ENCODE results near the gene SYT13.

The SYT13 gene

DNA sequence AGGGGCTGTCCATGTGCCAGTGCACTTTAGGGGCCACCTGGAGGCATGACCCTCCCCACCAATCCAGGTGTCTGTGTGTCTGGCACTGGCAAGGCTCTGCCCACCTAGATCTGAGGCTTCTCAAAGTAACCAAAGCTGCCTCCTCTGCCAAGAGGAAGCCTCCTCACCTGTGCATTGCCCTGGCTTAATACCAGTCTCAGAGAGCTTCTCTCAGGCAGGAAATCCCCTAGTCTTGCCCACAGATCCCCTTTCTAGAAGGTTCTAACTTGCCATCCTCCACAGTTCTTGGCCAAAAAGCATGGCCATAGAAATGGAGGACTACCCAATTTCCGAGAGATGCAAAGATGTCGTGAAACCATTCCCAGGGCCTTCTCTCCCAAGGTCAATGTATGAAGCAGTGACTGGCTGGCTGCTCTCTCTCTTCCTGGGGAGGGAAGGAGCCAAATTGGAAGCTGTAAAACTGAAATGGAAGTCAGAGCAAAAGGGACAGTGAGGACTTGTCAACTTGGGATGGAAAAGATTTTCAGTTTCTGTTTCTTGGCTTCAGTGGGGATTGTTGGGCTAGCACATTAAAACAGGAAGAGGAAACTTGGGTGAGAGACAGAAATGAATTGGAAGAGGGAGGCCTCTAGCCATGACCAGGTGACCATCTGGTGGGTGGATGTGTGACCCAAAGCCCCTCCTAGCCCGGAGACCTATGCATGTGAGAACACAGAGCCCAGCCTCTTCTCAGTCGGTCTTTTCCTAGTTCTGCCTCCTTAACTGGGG, 70.9 kb downstream of the SYT13 start:
- DNase-seq, result no peak

DNA sequence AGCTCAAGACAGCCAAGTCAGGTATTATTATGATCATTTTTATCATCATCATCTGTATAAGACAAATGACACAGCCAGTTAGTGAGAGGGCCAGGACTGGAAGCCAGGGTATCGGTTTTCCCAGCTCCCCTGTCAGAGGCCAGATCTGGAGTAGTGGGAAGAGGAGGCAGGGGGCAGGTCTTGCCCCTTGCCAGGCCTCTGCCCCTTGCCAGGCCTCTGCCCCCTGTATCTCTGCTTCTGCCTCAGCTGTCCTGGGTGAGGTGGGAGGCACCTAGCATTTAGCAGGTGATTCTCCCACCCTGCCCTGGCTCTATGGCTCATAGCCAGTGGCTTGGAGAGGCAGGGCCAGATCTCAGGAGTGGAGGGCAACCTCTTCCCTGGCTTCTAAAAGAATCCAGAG, 72.4 kb downstream of the SYT13 start:
- DNase-seq, result no peak

DNA sequence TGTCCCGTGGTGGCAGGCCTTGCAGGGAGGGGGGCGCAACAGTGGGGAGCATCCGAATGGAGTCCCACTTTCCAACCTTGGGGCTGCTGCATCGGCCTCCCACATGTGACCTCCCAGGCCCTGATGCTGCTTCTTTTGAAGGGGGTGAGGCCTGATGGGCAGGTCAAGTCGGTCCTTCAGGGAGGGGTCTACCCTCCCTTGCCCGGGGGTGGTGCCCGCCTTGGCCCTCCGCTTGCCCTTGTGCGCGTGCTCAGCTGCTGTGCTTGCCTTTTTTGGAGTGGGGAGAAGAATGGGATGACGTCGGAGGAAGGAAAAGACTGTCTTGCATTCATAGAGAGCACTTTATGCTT, 72.8 kb downstream of the SYT13 start:
- DNase-seq, result no peak

DNA sequence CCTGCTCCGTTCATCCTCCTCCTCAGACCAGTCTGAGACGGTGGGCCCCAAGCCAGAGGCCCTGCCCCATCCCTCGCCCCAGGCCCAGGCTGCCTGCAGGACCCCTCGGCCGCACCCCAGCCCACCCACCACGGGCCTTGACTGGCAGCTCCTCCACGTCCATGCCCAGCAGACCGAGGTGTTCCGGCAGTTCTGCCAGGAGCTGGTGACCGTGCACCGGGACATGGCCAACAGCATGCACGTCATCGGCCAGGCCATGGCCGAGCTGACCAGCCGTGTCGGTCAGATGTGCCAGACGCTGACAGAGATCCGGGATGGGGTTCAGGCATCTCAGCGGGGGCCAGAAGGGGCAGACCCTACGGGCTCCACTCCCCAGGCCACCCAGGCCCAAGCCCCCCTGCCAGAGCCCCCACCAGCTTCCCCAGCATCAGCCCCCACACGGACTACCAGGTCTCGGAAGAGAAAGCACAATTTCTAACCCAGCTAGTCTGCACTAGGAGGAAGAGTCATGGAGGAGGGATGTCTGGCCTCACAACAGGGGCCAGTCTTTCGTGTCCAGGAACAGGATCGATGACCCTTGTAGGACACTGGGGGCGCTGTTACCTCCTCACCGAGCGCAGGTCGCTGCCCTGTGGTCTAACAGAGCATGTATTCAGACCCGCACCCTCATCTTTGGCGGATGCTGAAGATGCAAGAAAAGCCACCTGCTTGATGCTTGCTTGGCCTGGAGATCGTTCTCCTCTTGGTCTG, 73.4 kb downstream of the SYT13 start:
- no peak for DNase-seq

DNA sequence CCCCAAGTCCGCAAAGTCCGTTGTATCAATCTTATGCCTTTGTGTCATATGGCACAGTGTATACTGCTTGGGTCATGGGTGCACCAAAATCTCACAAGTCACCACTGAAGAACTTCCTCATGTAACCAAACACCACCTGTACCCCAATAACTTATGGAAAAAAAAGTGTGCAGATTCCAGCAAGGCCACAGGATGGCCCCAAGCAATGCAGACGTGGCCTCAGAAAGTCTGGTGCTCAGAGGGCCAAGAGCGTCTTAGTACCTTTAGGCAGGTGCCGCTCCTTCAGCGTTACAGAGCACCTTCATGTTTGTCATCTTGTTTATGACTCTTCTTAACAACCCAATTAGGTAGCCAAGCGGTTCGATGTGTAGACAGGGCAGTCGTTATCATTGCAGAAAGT, 74.4 kb downstream of the SYT13 start:
- DNase-seq, result no peak

DNA sequence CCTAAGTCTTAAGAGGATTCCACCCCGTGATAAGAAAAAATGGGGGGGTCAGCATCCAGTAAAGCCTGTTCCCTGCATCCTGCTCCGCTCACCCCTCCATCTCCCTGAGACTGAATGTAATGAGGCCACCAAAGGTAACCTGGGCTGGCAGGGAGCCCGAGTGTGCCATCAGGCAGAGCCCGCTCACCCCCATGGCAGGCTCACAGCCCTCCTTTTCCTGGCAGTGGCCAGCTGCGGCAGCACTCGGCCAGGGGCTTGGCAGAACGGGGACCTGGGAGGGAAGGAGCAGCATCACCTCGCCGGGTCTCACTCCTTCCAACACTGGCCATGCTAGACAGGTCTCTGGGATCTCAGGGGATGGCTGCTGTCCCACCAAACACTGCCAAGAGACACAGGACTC, 75.3 kb downstream of the SYT13 start:
- no peak for DNase-seq

DNA sequence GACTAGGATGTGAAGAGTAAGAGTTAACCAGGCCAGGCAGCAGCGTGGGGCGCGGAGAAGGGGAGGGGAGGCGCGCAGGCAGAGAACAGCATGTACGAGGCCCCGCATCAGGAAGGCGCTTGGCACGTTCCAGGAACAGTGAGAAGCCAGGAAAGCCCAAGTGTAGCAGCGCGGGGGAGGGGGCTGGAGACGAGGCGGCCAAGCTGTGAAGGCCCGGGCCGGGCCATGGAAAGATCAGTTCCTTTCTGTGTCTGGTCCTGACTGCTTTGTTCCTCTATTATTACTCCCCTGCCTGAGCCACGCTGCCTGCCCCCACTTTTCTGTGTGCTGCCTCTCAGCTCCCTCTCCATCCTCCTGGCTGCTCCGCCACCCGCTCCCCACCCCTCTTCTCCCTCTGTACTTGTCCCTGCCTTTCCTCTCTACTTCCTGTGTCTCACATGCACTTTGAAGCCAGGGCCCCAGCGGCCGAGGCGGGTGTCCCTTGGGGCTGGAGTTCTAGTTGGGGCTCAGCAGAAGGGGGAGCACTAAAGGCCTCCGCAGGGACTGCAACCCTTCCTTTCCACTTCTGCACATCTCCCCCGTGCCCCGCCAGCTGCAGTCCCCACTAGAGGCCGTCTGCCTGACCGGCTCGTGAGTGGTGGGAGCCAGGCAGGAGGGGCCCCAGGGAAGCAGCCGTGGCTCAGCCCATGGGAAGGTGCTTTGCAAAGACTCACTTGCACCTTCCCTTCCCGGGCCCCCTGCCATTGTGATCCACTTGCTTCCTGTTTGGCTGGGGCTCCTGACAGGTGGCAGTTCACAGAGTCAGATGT, 76.0 kb downstream of the SYT13 start:
- DNase-seq, result no peak

DNA sequence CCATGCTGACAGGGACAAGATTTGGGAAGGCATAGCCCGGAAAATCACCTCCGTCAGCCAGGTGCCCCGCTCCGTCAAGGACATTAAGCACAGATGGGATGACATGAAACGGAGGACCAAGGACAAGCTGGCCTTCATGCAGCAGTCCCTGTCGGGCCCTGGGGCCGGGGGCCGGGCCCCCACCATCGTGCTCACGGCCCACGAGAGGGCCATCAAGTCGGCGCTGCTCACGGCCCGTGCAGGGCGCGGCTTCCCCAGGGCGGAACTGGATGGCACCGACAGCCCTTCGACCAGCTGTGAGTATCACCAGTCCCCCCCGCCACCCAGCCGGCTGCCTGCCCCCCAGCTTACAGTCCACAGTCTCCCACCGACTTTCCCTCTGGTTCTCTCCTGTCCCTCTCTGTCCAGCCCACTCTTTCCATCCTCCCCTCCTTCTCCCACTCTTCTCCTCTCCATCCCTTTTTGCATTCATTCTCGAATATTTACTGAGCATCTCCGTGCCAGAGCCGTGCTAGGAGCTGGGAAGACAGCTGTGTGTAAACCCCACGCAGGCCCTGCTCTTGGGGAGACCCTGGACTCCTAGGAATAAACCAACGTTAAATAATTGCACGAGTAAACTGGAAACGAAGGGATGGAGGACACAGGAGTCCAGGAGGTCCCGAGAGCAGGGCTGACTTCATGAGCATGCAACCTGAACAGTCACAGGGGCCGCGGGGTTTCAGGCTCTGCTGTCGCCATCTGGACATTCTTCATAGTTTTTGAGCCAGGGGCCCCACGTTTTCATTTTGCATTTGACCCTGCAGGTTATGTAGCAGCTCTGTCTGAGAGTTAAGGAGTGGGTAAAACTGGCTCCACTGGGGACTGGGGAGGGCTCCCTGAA, 76.9 kb downstream of the SYT13 start:
- DNase-seq, result no peak

DNA sequence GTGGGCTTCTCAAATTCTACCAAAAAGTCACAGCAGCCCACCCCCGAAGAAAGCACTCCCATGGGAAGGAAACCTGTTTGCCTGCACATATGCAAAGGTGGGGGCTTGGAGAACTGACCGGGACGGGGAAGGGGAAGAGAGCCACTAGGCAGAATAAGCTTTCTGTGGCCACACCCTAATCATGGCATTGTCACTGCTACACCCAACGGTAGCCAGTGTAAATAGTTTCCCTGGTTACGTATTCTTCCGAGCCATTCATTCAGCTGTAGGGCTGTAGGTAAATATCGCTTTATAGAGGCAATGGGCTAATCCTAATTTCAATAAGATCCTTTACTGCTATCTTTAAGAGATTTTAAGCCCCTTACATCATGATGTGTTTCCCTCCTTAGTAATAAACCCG, 78.0 kb downstream of the SYT13 start:
- peak; percentile 31 to 67 for DNase-seq

DNA sequence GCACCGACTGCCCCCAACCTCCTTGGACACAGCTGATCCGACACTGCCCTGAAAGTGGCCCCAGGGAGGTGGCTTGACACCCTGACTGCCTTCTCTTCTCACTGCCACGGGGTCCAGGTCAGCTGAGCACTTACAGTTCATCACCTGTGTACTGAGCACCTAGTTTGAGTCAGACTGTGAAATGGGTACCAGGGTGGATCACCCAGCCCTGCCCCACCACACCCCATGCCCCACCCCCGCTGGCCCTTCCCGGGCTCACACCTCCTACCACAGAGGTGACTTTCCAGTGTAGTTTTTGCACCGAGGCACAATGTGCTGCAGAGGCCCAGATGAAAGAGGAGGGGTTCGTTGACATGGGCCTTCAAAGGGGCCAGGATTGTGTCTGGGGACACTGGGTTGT, 80.2 kb downstream of the SYT13 start:
- DNase-seq, result no peak

DNA sequence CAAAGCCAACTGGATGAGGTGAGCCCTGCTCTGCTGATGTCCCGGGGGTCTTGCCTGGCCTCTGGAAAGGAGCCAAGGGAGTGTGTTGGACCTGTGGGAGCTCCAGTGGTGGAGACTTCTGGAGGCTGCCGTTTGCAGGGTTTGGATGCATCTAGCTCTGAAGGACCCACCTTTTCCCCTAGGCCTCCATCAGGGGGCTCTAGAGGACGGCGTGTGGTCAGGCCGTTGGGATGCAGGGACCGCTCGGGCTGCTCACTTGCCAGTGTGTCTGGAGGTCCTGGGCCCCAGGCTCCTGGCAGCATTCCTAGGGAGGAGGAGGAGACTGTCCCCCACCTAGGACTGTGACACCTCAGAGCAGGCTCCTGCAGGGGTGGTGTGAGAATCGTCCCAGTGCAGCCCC, 81.4 kb downstream of the SYT13 start:
- DNase-seq, result peak in 1 of 2 experiments; percentile 15

DNA sequence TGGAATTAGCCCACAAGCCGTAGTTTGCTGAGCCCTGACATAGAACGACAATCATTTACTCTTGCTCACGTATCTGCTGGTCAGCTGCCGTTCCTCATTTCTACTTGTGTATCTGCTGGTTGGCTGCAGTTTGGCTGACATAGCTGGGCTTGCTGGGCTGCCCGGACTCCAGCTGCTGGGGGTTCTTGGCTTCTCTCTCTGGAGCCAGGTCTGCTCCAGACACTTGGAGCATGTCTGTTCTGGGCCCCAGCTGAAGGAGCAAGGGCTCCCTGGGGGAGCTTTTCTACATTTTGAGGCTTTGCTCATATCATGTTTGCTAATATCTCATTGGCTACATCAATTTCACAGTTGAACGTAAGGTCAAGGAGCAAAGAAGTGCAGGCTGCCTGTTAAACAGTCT, 92.4 kb downstream of the SYT13 start:
- DNase-seq, result no peak
